Left kidney (tissue), 8 donors: ENCODE measurements around the gene ETV4. TPM values are rescaled to one million over a fixed set of nuclear protein-coding genes. Genes with fewer than 3 reads are reported as not detected.

Experiments
- DNase-seq: peaks from one replicate; pipeline ENCODE4 v3.0.0-alpha.2; 2013
- long read RNA-seq, 8 donors: transcript quantifications; one replicate each; lab custom pipeline, GENCODE V29; 2026
- polyA plus RNA-seq: library from polyadenylated mRNA; unstranded; fragments of 120-200 nt; gene quantifications from one replicate; pipeline ENCODE4 v1.2.1, GENCODE V29; 2013; ENCODE audit not compliant: insufficient read length

Gene ETV4
- 43.6 TPM for polyA plus RNA-seq
- long read RNA-seq, donor 1, partial matches to known transcripts = 25 of 34 reads
- long read RNA-seq, donor 1, other reads (novel, unspliced or antisense) = 0 of 34 reads
- long read RNA-seq, donor 2, partial matches to known transcripts = 0 of 5 reads
- long read RNA-seq, donor 2, other reads (novel, unspliced or antisense) = 0 of 5 reads
- long read RNA-seq, donor 3, partial matches to known transcripts = 6 of 10 reads
- long read RNA-seq, donor 3, other reads (novel, unspliced or antisense) = 0 of 10 reads
- long read RNA-seq, donor 4 = 0 reads
- long read RNA-seq, donor 5, partial matches to known transcripts = 5 of 14 reads
- long read RNA-seq, donor 5, other reads (novel, unspliced or antisense) = 0 of 14 reads
- long read RNA-seq, donor 6, partial matches to known transcripts = 25 of 30 reads
- long read RNA-seq, donor 6, other reads (novel, unspliced or antisense) = 0 of 30 reads
- long read RNA-seq, donor 7, partial matches to known transcripts = 12 of 18 reads
- long read RNA-seq, donor 7, other reads (novel, unspliced or antisense) = 0 of 18 reads
- long read RNA-seq, donor 8, partial matches to known transcripts = 0 of 3 reads
- long read RNA-seq, donor 8, other reads (novel, unspliced or antisense) = 0 of 3 reads

GRCh38 chr17:43546319-43547188 lies at the start of gene ETV4:
ETV4 (minus strand) TSS chr17:43546340; CDS start chr17:43545617, 723 bp downstream.
- peak; percentile 93 for DNase-seq

- no peak for DNase-seq
These were observed 49.3 kb upstream of the ETV4 start for GRCh38 chr17:43595466-43595865.

GRCh38 chr17:43591779-43592562 lies 45.8 kb upstream of the ETV4 start:
- peak; percentile 67 for DNase-seq

- DNase-seq = no peak
These were observed 44.9 kb upstream of the ETV4 start for GRCh38 chr17:43591001-43591400.

GRCh38 chr17:43588664-43589435 lies 42.7 kb upstream of the ETV4 start:
- DNase-seq = no peak

GRCh38 chr17:43588121-43588520 lies 42.0 kb upstream of the ETV4 start:
- no peak for DNase-seq

GRCh38 chr17:43587647-43588046 lies 41.5 kb upstream of the ETV4 start:
- no peak for DNase-seq

- no peak for DNase-seq
These were observed 38.5 kb upstream of the ETV4 start for GRCh38 chr17:43584666-43585102.

GRCh38 chr17:43583332-43583731 lies 37.2 kb upstream of the ETV4 start:
- no peak for DNase-seq

- DNase-seq = no peak
These were observed 35.5 kb upstream of the ETV4 start for GRCh38 chr17:43581613-43582012.

- no peak for DNase-seq
These were observed 35.0 kb upstream of the ETV4 start for GRCh38 chr17:43581130-43581529.

GRCh38 chr17:43579566-43580140 lies 33.5 kb upstream of the ETV4 start:
- DNase-seq = no peak

GRCh38 chr17:43578699-43579565 lies 32.8 kb upstream of the ETV4 start:
- DNase-seq = peak; percentile 63

GRCh38 chr17:43578404-43578698 lies 32.2 kb upstream of the ETV4 start:
- no peak for DNase-seq

GRCh38 chr17:43577664-43578403 lies 31.7 kb upstream of the ETV4 start:
- no peak for DNase-seq

GRCh38 chr17:43576563-43577229 lies 30.6 kb upstream of the ETV4 start:
- DNase-seq = peak; percentile 84

- no peak for DNase-seq
These were observed 28.9 kb upstream of the ETV4 start for GRCh38 chr17:43574896-43575525.

- DNase-seq = no peak
These were observed 28.2 kb upstream of the ETV4 start for GRCh38 chr17:43574348-43574747.
